Esophagus muscularis mucosa (tissue), 4 donors: Measurements from ENCODE around the gene NAT14. TPM values are rescaled to one million over a fixed set of nuclear protein-coding genes. Genes with fewer than 3 reads are reported as not detected.

Source experiments
- DNase-seq: peaks from one replicate; pipeline ENCODE4 v3.0.0-alpha.2; 2017; ENCODE audit errors: extremely low spot score
- H3K27ac ChIP-seq, 4 donors: fragments of 200-600 bp; sonication (generic); replicated peaks in 1 of 4; 1 replicate in 3 of 4; 2 replicates in 1 of 4; pipeline ENCODE4 v1.5.1; 2016 to 2019; ENCODE audit warnings: mild to moderate bottlenecking in 1 of 4
- H3K27me3 ChIP-seq, 4 donors: fragments of 200-600 bp; sonication (generic); one replicate each; pipeline versions ENCODE4 v1.5.1 to v1.6.0; 2016 to 2019
- H3K36me3 ChIP-seq, 4 donors: fragments of 200-600 bp; sonication (generic); one replicate each; pipeline ENCODE4 v1.5.1; 2016 to 2019
- H3K4me1 ChIP-seq, 4 donors: fragments of 200-600 bp; sonication (generic); one replicate each; pipeline ENCODE4 v1.5.1; 2016 to 2019
- H3K4me3 ChIP-seq, 4 donors: fragments of 200-600 bp; sonication (generic); 1 replicate in 2 of 4; 2 replicates in 2 of 4; pipeline ENCODE4 v1.5.1; 2016 to 2019; ENCODE audit warnings: mild to moderate bottlenecking in 4 of 4, moderate library complexity in 1 of 4
- H3K9me3 ChIP-seq, 4 donors: fragments of 200-600 bp; sonication (generic); 1 replicate in 3 of 4; 2 replicates in 1 of 4; pipeline ENCODE4 v1.5.1; 2016 to 2019
- EP300 ChIP-seq: sonication (generic); formaldehyde crosslinking; IDR thresholded peaks from one replicate; pipeline ENCODE4 v1.6.1; 2017; ENCODE audit warnings: antibody characterized with exemption
- POLR2A ChIP-seq: fragments of 450-650 bp; IDR thresholded peaks from one replicate; pipeline ENCODE4 v1.6.1; 2017; ENCODE audit warnings: antibody characterized with exemption, moderate library complexity, mild to moderate bottlenecking, low read depth
- POLR2AphosphoS5 ChIP-seq, 2 donors: sonication (generic); formaldehyde crosslinking; IDR thresholded peaks; one replicate each; pipeline ENCODE4 v1.6.1; 2017; ENCODE audit warnings: antibody characterized with exemption in 2 of 2
- WGBS: methylation state at CpG from one replicate; pipeline ENCODE4 v1.1.5; 2018; 5-methylcytosine and 5-hydroxymethylcytosine counted together
- intact Hi-C: fragments of 100-400 bp; cut with DNase I; formaldehyde crosslinking; loops from one replicate; pipeline ENCODE4 v1.15.1; 2023
- total RNA-seq, 4 donors: library from RNA; depleted of rRNA; stranded (reverse); fragments of >200 nt; gene quantifications; one replicate each; pipeline versions ENCODE4 v1.1.0 to v1.2.1, GENCODE V29; 2016
- TF ChIP-seq, protein P1 (sequence below), 3 experiments: fragments of 200-600 bp in 2 of 3; fragments of 450-650 bp in 1 of 3; sonication (generic) in 2 of 3; IDR thresholded peaks; one replicate each; pipeline ENCODE4 v1.5.1; 2017 to 2019; ENCODE audit warnings: antibody characterized with exemption in 3 of 3, mild to moderate bottlenecking in 2 of 3, moderate library complexity in 1 of 3

The NAT14 gene
- total RNA-seq, 4 donors from 2014 or later = 5.8 to 14.2 (median 10.2) TPM

DNA sequence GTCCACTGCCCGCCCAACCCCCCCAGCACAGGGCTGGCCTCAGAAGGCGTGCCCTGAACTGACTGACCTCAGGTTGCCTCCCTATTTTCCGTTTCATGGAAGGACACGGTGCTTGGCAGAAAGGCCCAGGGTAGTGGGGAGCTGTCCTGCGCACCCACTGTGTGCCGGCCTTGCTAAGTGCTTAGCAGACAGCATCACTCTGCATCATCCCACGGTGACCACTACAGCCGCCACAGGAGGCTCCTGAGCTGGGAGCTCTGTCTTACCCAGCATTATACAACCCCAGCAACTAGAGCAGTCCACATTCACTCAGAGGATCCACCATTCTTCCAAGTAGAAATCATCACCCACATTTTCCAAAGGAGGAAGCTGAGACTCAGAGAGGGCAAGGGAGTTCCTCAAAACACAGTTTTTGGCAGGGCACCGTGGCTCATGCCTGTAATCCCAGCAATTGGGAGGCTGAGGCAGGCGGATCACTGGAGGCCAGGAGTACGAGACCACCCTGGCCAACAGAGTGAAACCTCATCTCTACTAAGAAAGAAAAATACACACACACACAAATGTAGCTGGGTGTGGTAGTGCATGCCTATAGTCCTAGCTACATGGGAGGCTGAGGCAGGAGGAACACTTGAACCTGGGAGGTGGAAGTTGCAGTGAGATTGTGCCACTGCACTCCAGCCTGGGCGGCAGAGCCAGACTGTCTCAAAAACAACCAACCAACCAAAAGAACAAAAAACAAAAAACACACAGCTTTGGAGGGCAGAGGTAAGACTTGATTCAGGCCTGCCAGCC lies 50.4 kb downstream of the NAT14 start:
- Histone ChIP-seq H3K36me3 (no peaks in the 10 kb centered on the region), H3K27ac (no peak overlapping the region), H3K9me3 (no peaks in the 10 kb centered on the region), H3K4me3 (no peak overlapping the region), H3K27me3 (peaks cover 0 to 11% (median 0%) of the 10 kb centered on the region in 4 donors), H3K4me1 (peaks cover 0 to 10% (median 2%) of the 10 kb centered on the region in 4 donors)
- WGBS = 82% methylated on average over 7 of the region's 12 CpGs
- intact Hi-C loops = no loop called here
- no peak for DNase-seq
- TF ChIP-seq POLR2A = no peak
- TF ChIP-seq, protein P1, sequence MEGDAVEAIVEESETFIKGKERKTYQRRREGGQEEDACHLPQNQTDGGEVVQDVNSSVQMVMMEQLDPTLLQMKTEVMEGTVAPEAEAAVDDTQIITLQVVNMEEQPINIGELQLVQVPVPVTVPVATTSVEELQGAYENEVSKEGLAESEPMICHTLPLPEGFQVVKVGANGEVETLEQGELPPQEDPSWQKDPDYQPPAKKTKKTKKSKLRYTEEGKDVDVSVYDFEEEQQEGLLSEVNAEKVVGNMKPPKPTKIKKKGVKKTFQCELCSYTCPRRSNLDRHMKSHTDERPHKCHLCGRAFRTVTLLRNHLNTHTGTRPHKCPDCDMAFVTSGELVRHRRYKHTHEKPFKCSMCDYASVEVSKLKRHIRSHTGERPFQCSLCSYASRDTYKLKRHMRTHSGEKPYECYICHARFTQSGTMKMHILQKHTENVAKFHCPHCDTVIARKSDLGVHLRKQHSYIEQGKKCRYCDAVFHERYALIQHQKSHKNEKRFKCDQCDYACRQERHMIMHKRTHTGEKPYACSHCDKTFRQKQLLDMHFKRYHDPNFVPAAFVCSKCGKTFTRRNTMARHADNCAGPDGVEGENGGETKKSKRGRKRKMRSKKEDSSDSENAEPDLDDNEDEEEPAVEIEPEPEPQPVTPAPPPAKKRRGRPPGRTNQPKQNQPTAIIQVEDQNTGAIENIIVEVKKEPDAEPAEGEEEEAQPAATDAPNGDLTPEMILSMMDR (IDR thresholded peaks at IDR 0.05) = no peak
- TF ChIP-seq EP300 = no peak
- TF ChIP-seq POLR2AphosphoS5 (IDR thresholded peaks at IDR 0.05) = no peak

DNA sequence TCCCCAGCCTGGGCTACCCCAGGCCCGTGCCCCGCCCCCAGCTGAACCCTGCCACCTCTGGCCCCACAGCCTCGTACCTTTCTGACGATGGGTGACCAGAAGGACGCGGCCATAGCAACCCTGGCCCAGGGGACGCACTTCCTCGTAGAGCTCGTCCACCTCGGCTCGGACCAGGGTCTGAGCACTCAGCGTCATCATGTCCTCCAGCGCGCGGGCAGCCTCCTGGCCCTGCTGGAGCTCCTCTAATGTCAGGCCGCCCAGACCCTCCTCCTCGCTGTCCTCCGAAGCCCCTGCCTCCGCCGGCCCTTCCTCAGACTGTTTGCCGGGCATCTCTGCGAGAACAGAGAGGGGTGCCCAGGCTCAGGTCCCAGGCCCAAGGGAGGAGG lies 51.0 kb downstream of the NAT14 start:
- H3K27me3 ChIP-seq = peaks cover 0 to 11% (median 0%) of the 10 kb centered on the region in 4 donors
- TF ChIP-seq EP300 = no peak
- TF ChIP-seq, protein P1 (IDR thresholded peaks at IDR 0.05) = no peak
- no peaks in the 10 kb centered on the region for H3K36me3 ChIP-seq
- no peak overlapping the region for H3K27ac ChIP-seq
- intact Hi-C loops = no loop called here
- no peak overlapping the region for H3K4me3 ChIP-seq
- no peaks in the 10 kb centered on the region for H3K9me3 ChIP-seq
- 93% methylated on average over 17 of the region's 22 CpGs for WGBS
- DNase-seq = no peak
- H3K4me1 ChIP-seq = peaks cover 0 to 10% (median 2%) of the 10 kb centered on the region in 4 donors

DNA sequence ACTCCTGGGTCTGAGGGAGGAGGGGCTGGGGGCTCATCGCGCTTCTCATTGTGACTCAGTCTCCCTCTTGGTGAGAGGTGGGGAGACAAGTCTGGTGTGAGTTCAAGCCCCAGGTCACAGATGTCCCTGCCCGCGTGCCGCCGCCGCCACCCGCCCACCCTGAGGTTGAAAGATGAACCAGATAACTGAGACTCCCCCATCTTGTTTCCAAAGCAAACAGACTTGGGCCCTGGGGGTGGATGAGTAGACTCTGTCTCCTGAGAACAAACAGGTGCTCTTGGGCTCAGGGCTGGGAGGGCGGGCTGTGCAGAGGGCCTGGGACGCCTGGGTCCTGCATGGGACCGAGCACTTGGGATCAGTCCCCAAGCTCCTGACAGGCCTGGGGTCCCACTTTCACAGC lies 51.4 kb downstream of the NAT14 start:
- intact Hi-C loops = no loop called here
- H3K36me3 ChIP-seq = no peaks in the 10 kb centered on the region
- no peak for TF ChIP-seq POLR2AphosphoS5 (IDR thresholded peaks at IDR 0.05)
- TF ChIP-seq EP300 = no peak
- no peak for TF ChIP-seq POLR2A
- TF ChIP-seq, protein P1 (IDR thresholded peaks at IDR 0.05) = no peak
- 93% methylated on average over 3 of the region's 11 CpGs for WGBS
- no peak for DNase-seq
- peaks cover 0 to 11% (median 0%) of the 10 kb centered on the region in 4 donors for H3K27me3 ChIP-seq
- H3K4me1 ChIP-seq = peaks cover 0 to 10% (median 2%) of the 10 kb centered on the region in 4 donors
- no peaks in the 10 kb centered on the region for H3K9me3 ChIP-seq
- no peak overlapping the region for H3K27ac ChIP-seq
- no peak overlapping the region for H3K4me3 ChIP-seq

Other genes with a start within 250 kb of the NAT14 start
- gene PPP6R1, start 226.2 kb upstream of the NAT14 start, total RNA-seq = 10 to 100 TPM; 37.4 to 75.5 (median 45.6) TPM
- 10 to 100 TPM; 28.5 to 44.0 (median 32.2) TPM for gene HSPBP1, start 205.1 kb upstream of the NAT14 start, total RNA-seq
- gene BRSK1, start 201.2 kb upstream of the NAT14 start, total RNA-seq = 10 to 100 TPM in 1 of 4 donors, 1 to 10 TPM in 3; 3.3 to 16.9 (median 6.7) TPM
- 1 to 10 TPM in 3 of 4 donors, under 1 TPM in 1; 0.83 to 5.2 (median 2.7) TPM for gene TMEM150B, start 159.8 kb upstream of the NAT14 start, total RNA-seq
- 1 to 10 TPM; 5.0 to 8.7 (median 8.1) TPM for gene KMT5C, start 145.3 kb upstream of the NAT14 start, total RNA-seq
- under 1 TPM in 1 of 4 donors, not detected in 3; 0.19 TPM for gene COX6B2, start 130.5 kb upstream of the NAT14 start, total RNA-seq
- not detected for gene GARIN5B, start 121.9 kb upstream of the NAT14 start, total RNA-seq
- gene IL11, start 114.7 kb upstream of the NAT14 start, total RNA-seq = under 1 TPM in 2 of 4 donors, not detected in 2; 0.33 to 0.34 TPM
- not detected for gene TMEM190, start 108.4 kb upstream of the NAT14 start, total RNA-seq
- 1 to 10 TPM in 2 of 4 donors, under 1 TPM in 2; 0.83 to 7.5 (median 1.00) TPM for gene TMEM238, start 100.9 kb upstream of the NAT14 start, total RNA-seq
- gene RPL28, start 99.3 kb upstream of the NAT14 start, total RNA-seq = 100 to 1,000 TPM; 263 to 419 (median 369) TPM
- 10 to 100 TPM in 3 of 4 donors, 1 to 10 TPM in 1; 9.1 to 37.9 (median 22.0) TPM for gene UBE2S, start 77.4 kb upstream of the NAT14 start, total RNA-seq
- under 1 TPM in 2 of 4 donors, not detected in 2; under 0.01 to 0.13 TPM for gene SHISA7, start 41.9 kb upstream of the NAT14 start, total RNA-seq
- gene ISOC2, start 23.5 kb upstream of the NAT14 start, total RNA-seq = 100 to 1,000 TPM in 1 of 4 donors, 10 to 100 TPM in 3; 66.8 to 104 (median 77.7) TPM
- not detected for gene C19orf85, start 20.4 kb upstream of the NAT14 start, total RNA-seq
- 10 to 100 TPM in 3 of 4 donors, 1 to 10 TPM in 1; 5.1 to 16.6 (median 11.9) TPM for gene ZNF628, start 8.6 kb upstream of the NAT14 start, total RNA-seq
- 10 to 100 TPM in 3 of 4 donors, 1 to 10 TPM in 1; 9.5 to 41.2 (median 14.6) TPM for gene SSC5D, start 3.2 kb downstream of the NAT14 start, total RNA-seq
- gene SBK2, start 51.9 kb downstream of the NAT14 start, total RNA-seq = not detected
- gene SBK3, start 60.4 kb downstream of the NAT14 start, total RNA-seq = 1 to 10 TPM in 2 of 4 donors, under 1 TPM in 1, not detected in 1; 0.83 to 1.5 (median 1.5) TPM
- 10 to 100 TPM in 1 of 4 donors, 1 to 10 TPM in 3; 4.2 to 11.1 (median 8.1) TPM for gene ZNF579, start 95.7 kb downstream of the NAT14 start, total RNA-seq
- gene FIZ1, start 114.3 kb downstream of the NAT14 start, total RNA-seq = 10 to 100 TPM in 2 of 4 donors, 1 to 10 TPM in 2; 8.3 to 17.3 (median 11.4) TPM
- 10 to 100 TPM; 20.5 to 36.2 (median 27.9) TPM for gene ZNF524, start 115.1 kb downstream of the NAT14 start, total RNA-seq
- gene ZNF865, start 120.5 kb downstream of the NAT14 start, total RNA-seq = 10 to 100 TPM in 2 of 4 donors, 1 to 10 TPM in 2; 7.5 to 15.4 (median 10.2) TPM
- gene ZNF784, start 139.4 kb downstream of the NAT14 start, total RNA-seq = 1 to 10 TPM; 2.5 to 6.3 (median 4.0) TPM
- gene ZNF580, start 155.8 kb downstream of the NAT14 start, total RNA-seq = 10 to 100 TPM; 38.3 to 66.8 (median 43.1) TPM
- 10 to 100 TPM; 13.3 to 26.6 (median 18.2) TPM for gene ZNF581, start 158.5 kb downstream of the NAT14 start, total RNA-seq
- gene CCDC106, start 163.0 kb downstream of the NAT14 start, total RNA-seq = 10 to 100 TPM in 3 of 4 donors, 1 to 10 TPM in 1; 9.4 to 22.0 (median 19.2) TPM
- gene U2AF2, start 169.8 kb downstream of the NAT14 start, total RNA-seq = 100 to 1,000 TPM in 2 of 4 donors, 10 to 100 TPM in 2; 80.4 to 122 (median 104) TPM
- gene EPN1, start 190.0 kb downstream of the NAT14 start, total RNA-seq = 100 to 1,000 TPM in 2 of 4 donors, 10 to 100 TPM in 2; 30.7 to 176 (median 104) TPM